HepG2 (cell line): ENCODE results near the gene CHRNB1. TPM values are rescaled to one million over a fixed set of nuclear protein-coding genes. Genes with fewer than 3 reads are reported as not detected.

Experiments used
- ATAD3A ChIP-seq: sonication (generic); formaldehyde crosslinking; IDR thresholded peaks from 2 replicates; pipeline ENCODE4 v1.4.0; 2020; ENCODE audit warnings: missing genetic modification reagents
- ATM ChIP-seq: fragments of 450-650 bp; IDR thresholded peaks from 2 replicates; pipeline ENCODE4 v1.7.1; 2017; ENCODE audit warnings: mild to moderate bottlenecking, borderline replicate concordance
- HOXA3 ChIP-seq: sonication (generic); formaldehyde crosslinking; IDR thresholded peaks from 2 replicates; pipeline ENCODE4 v1.5.0; 2020; ENCODE audit warnings: missing genetic modification reagents
- NR2F1 ChIP-seq, 2 experiments: fragments of 450-650 bp in 1 of 2; formaldehyde crosslinking in 1 of 2; IDR thresholded peaks; 2 replicates each; pipeline versions ENCODE4 v1.5.0 to v1.6.1; 2016 to 2020; ENCODE audit warnings: mild to moderate bottlenecking in 1 of 2, missing compliant biosample characterization in 1 of 2, missing genetic modification reagents in 1 of 2, moderate library complexity in 1 of 2
- SOX13 ChIP-seq, 3 experiments: fragments of 450-650 bp in 1 of 3; sonication (generic) in 1 of 3; formaldehyde crosslinking in 1 of 3; IDR thresholded peaks in 2 of 3; conservative IDR thresholded peaks in 1 of 3; 2 replicates each; pipeline versions ENCODE4 v1.5.0 to v1.6.1; 2016 to 2020; ENCODE audit warnings: antibody characterized with exemption in 1 of 3, mild to moderate bottlenecking in 1 of 3, missing compliant biosample characterization in 1 of 3, missing genetic modification reagents in 1 of 3, moderate library complexity in 1 of 3
- SUZ12 ChIP-seq: fragments of 150-350 bp; IDR thresholded peaks from 2 replicates; pipeline ENCODE4 v1.6.1; 2014; ENCODE audit warnings: low read depth, low read length
- ZFP62 ChIP-seq: sonication (generic); formaldehyde crosslinking; IDR thresholded peaks from 2 replicates; pipeline ENCODE4 v1.4.0; 2020; ENCODE audit warnings: missing genetic modification reagents
- ZNF563 ChIP-seq: sonication (generic); formaldehyde crosslinking; IDR thresholded peaks from 2 replicates; pipeline ENCODE4 v1.8.0; 2022; ENCODE audit warnings: mild to moderate bottlenecking, moderate library complexity, missing genetic modification reagents
- ZNF660 ChIP-seq: sonication (generic); formaldehyde crosslinking; IDR thresholded peaks from 2 replicates; pipeline ENCODE4 v1.5.1; 2020; ENCODE audit warnings: mild to moderate bottlenecking, low read depth, missing genetic modification reagents, borderline replicate concordance
- polyA plus RNA-seq, 8 experiments: library from polyadenylated mRNA; depleted of rRNA in 3 of 8; stranded (reverse) in 7 of 8; unstranded in 1 of 8; fragments of >200 nt; fragmentation: Illumina TruSeq in 4 of 8; extraction: Trizol in 4 of 8; gene quantifications; 2 replicates each; pipeline versions ENCODE4 v1.2.1 to v1.2.3, GENCODE V29; 2011 to 2016; ENCODE audit warnings: low read depth in 4 of 8, missing spikeins in 1 of 8, mixed read lengths in 1 of 8; ENCODE audit not compliant: insufficient read depth in 1 of 8
- total RNA-seq, 5 experiments: library from RNA; depleted of rRNA; stranded (reverse); fragments of >200 nt; fragmentation: Illumina TruSeq; extraction: Trizol; gene quantifications; 2 replicates each; pipeline ENCODE4 v1.2.3, GENCODE V29; 2016; ENCODE audit warnings: low read depth in 1 of 5
- TF ChIP-seq, protein P1 (sequence below): sonication (generic); formaldehyde crosslinking; IDR thresholded peaks from 2 replicates; pipeline ENCODE4 v1.8.0; 2022; ENCODE audit warnings: missing genetic modification reagents, mild to moderate bottlenecking, moderate library complexity, borderline replicate concordance
- TF ChIP-seq, protein P2 (sequence below): sonication (generic); formaldehyde crosslinking; IDR thresholded peaks from 2 replicates; pipeline ENCODE4 v1.4.0; 2020; ENCODE audit warnings: missing genetic modification reagents, mild to moderate bottlenecking, borderline replicate concordance
- TF ChIP-seq, protein P3 (sequence below): sonication (generic); formaldehyde crosslinking; IDR thresholded peaks from 2 replicates; pipeline ENCODE4 v1.5.1; 2020; ENCODE audit warnings: missing genetic modification reagents, mild to moderate bottlenecking, borderline replicate concordance
- TF ChIP-seq, protein P4 (sequence below): sonication (generic); formaldehyde crosslinking; conservative IDR thresholded peaks from 2 replicates; pipeline ENCODE4 v1.4.0; 2020; ENCODE audit warnings: missing genetic modification reagents
- TF ChIP-seq, protein P5 (sequence below): sonication (generic); formaldehyde crosslinking; IDR thresholded peaks from 2 replicates; pipeline ENCODE4 v1.8.0; 2022; ENCODE audit warnings: missing genetic modification reagents, low read depth, mild to moderate bottlenecking, borderline replicate concordance
- TF ChIP-seq, protein P6 (sequence below): sonication (generic); formaldehyde crosslinking; IDR thresholded peaks from 2 replicates; pipeline ENCODE4 v1.8.1; 2023; ENCODE audit warnings: missing genetic modification reagents, mild to moderate bottlenecking, borderline replicate concordance
- TF ChIP-seq, protein P7 (sequence below): sonication (generic); formaldehyde crosslinking; IDR thresholded peaks from 2 replicates; pipeline ENCODE4 v1.9.0; 2021; ENCODE audit warnings: missing genetic modification reagents, borderline replicate concordance

The CHRNB1 gene
- total and polyA plus RNA-seq, 2 of the 13 experiments (the other 11 are each of a cell fraction or from before 2014, with no cell fraction given) = 5.4 to 33.7 TPM

DNA sequence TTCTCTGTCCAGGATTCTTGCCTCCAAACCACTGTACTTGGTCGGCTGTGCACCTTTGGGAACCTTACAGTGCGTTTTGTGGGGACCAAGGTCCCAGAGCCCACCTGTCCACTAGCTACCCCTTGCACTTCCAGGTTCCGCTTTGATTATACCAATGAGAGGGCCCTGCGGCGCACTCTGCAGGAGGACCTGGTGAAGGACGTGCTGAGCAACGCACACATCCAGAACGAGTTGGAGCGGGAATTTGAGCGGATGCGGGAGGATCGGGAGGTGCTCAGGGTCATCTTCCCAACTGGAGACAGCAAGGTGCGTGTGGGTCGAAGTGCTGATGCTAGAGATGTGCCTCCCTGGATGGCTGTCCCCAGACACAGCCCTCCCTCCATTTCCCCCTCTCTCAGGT lies 58.1 kb downstream of the CHRNB1 start (continued):
- no peak for TF ChIP-seq ATM
- no peak for TF ChIP-seq ZFP62 (CRISPR knock-in tag)
- no peak for TF ChIP-seq ZNF563 (CRISPR knock-in tag)
- no peak for TF ChIP-seq NR2F1 (CRISPR knock-in tag; IDR thresholded peaks at IDR 0.05)
- TF ChIP-seq, protein P1, sequence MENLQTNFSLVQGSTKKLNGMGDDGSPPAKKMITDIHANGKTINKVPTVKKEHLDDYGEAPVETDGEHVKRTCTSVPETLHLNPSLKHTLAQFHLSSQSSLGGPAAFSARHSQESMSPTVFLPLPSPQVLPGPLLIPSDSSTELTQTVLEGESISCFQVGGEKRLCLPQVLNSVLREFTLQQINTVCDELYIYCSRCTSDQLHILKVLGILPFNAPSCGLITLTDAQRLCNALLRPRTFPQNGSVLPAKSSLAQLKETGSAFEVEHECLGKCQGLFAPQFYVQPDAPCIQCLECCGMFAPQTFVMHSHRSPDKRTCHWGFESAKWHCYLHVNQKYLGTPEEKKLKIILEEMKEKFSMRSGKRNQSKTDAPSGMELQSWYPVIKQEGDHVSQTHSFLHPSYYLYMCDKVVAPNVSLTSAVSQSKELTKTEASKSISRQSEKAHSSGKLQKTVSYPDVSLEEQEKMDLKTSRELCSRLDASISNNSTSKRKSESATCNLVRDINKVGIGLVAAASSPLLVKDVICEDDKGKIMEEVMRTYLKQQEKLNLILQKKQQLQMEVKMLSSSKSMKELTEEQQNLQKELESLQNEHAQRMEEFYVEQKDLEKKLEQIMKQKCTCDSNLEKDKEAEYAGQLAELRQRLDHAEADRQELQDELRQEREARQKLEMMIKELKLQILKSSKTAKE (CRISPR knock-in tag) = no peak
- TF ChIP-seq HOXA3 = no peak
- TF ChIP-seq ZNF660 (CRISPR knock-in tag) = no peak
- TF ChIP-seq, protein P2, sequence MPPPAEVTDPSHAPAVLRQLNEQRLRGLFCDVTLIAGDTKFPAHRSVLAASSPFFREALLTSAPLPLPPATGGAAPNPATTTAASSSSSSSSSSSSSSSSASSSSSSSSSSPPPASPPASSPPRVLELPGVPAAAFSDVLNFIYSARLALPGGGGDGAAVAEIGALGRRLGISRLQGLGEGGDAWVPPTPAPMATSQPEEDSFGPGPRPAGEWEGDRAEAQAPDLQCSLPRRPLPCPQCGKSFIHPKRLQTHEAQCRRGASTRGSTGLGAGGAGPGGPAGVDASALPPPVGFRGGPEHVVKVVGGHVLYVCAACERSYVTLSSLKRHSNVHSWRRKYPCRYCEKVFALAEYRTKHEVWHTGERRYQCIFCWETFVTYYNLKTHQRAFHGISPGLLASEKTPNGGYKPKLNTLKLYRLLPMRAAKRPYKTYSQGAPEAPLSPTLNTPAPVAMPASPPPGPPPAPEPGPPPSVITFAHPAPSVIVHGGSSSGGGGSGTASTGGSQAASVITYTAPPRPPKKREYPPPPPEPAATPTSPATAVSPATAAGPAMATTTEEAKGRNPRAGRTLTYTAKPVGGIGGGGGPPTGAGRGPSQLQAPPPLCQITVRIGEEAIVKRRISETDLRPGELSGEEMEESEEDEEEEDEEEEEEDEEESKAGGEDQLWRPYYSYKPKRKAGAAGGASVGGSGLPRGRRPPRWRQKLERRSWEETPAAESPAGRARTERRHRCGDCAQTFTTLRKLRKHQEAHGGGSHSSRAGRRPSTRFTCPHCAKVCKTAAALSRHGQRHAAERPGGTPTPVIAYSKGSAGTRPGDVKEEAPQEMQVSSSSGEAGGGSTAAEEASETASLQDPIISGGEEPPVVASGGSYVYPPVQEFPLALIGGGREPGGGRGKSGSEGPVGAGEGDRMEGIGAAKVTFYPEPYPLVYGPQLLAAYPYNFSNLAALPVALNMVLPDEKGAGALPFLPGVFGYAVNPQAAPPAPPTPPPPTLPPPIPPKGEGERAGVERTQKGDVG (CRISPR knock-in tag) = peak; percentile 54; the same call in 1 of the 2 replicates
- TF ChIP-seq, protein P3, sequence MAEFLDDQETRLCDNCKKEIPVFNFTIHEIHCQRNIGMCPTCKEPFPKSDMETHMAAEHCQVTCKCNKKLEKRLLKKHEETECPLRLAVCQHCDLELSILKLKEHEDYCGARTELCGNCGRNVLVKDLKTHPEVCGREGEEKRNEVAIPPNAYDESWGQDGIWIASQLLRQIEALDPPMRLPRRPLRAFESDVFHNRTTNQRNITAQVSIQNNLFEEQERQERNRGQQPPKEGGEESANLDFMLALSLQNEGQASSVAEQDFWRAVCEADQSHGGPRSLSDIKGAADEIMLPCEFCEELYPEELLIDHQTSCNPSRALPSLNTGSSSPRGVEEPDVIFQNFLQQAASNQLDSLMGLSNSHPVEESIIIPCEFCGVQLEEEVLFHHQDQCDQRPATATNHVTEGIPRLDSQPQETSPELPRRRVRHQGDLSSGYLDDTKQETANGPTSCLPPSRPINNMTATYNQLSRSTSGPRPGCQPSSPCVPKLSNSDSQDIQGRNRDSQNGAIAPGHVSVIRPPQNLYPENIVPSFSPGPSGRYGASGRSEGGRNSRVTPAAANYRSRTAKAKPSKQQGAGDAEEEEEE (CRISPR knock-in tag) = no peak
- no peak for TF ChIP-seq SOX13 (IDR thresholded peaks at IDR 0.05)
- no peak for TF ChIP-seq SOX13 (CRISPR knock-in tag; conservative IDR thresholded peaks at IDR 0.05 in 1 of 2, IDR thresholded peaks at IDR 0.05 in 1 of 2)
- TF ChIP-seq, protein P4, sequence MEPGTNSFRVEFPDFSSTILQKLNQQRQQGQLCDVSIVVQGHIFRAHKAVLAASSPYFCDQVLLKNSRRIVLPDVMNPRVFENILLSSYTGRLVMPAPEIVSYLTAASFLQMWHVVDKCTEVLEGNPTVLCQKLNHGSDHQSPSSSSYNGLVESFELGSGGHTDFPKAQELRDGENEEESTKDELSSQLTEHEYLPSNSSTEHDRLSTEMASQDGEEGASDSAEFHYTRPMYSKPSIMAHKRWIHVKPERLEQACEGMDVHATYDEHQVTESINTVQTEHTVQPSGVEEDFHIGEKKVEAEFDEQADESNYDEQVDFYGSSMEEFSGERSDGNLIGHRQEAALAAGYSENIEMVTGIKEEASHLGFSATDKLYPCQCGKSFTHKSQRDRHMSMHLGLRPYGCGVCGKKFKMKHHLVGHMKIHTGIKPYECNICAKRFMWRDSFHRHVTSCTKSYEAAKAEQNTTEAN (CRISPR knock-in tag) = no peak
- TF ChIP-seq, protein P5, sequence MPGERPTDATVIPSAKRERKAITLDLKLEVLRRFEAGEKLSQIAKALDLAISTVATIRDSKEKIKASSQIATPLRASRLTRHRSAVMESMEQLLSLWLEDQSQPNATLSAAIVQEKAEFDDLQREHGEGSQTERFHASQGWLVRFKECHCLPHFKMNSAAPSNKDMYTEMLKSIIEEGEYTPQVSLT = no peak
- TF ChIP-seq, protein P6, sequence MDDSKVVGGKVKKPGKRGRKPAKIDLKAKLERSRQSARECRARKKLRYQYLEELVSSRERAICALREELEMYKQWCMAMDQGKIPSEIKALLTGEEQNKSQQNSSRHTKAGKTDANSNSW (CRISPR knock-in tag) = no peak
- TF ChIP-seq SUZ12 = no peak
- TF ChIP-seq, protein P7, sequence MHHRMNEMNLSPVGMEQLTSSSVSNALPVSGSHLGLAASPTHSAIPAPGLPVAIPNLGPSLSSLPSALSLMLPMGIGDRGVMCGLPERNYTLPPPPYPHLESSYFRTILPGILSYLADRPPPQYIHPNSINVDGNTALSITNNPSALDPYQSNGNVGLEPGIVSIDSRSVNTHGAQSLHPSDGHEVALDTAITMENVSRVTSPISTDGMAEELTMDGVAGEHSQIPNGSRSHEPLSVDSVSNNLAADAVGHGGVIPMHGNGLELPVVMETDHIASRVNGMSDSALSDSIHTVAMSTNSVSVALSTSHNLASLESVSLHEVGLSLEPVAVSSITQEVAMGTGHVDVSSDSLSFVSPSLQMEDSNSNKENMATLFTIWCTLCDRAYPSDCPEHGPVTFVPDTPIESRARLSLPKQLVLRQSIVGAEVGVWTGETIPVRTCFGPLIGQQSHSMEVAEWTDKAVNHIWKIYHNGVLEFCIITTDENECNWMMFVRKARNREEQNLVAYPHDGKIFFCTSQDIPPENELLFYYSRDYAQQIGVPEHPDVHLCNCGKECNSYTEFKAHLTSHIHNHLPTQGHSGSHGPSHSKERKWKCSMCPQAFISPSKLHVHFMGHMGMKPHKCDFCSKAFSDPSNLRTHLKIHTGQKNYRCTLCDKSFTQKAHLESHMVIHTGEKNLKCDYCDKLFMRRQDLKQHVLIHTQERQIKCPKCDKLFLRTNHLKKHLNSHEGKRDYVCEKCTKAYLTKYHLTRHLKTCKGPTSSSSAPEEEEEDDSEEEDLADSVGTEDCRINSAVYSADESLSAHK (CRISPR knock-in tag) = no peak
- TF ChIP-seq ATAD3A (CRISPR knock-in tag) = no peak
